DND-41 (cell line): ENCODE data around the gene PCTP.

Experiments
- CTCF ChIP-seq: IDR thresholded peaks from 2 replicates; pipeline ENCODE4 v1.5.1; 2012; ENCODE audit warnings: borderline replicate concordance, low read length, moderate library complexity, mild to moderate bottlenecking; ENCODE audit not compliant: poor library complexity, severe bottlenecking; ENCODE audit errors: extremely low read depth
- EZH2 ChIP-seq: IDR thresholded peaks from 3 replicates; pipeline ENCODE4 v1.6.1; 2012; ENCODE audit warnings: borderline replicate concordance, low read depth, mild to moderate bottlenecking, moderate library complexity, low read length, inconsistent platforms; ENCODE audit not compliant: severe bottlenecking

- TF ChIP-seq EZH2 = no peak
- TF ChIP-seq CTCF = no peak
These were observed 9.5 kb upstream of the PCTP start for GRCh38 chr17:55741356-55741700.
